ENCODE results near the gene ZNF143. TPM values are rescaled to one million over a fixed set of nuclear protein-coding genes. Genes with fewer than 3 reads are reported as not detected.
A peak's percentile ranks its signal among the peaks of the same experiment; 100 is the strongest.

ZNF143 gene
- total and polyA plus RNA-seq, 10 of the 15 experiments (the other 5 are each of a cell fraction or from before 2014, with no cell fraction given): 13.6 to 48.7 (median 19.4) TPM

DNA sequence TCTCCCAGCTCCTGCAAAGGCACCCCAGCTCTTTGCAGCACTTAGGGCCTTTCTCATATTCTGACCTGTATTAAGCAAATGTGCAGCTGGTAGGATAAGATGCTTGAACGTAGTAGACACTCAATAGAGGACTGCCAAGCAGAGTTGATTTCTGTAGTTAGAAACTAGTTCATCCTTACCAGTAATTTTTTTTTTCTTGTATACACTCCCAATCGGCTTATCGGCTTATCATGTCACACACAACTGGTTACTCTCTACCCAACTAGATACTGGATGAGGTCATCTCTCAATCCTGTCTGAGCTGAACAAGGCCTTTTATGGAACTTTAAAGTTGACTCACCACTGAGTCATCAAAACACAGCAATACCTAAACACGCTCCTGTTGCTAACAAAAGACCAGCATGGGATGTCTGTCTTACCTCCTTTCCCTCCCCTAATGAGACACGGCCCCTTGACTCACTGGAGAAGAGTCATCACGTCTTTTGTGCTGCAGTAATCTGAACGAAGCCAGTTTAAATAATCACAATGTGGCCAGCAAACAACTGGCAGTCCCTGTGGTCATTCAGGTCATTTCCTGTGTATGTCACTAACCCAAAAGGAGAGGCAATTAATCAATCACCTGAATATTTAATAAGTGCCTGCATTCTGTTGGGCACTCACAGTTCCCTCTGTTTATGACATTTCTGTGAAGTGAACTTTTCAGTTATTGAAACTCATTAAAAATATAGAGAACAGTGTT lies 105.2 kb downstream of the ZNF143 start (continued):
- peak; percentile 43 for TF ChIP-seq KLF5 (IDR thresholded peaks at IDR 0.05; ENCODE audit: partially characterized antibody)
- TF ChIP-seq MTA2 (IDR thresholded peaks at IDR 0.05; ENCODE audit: low read depth): peak; percentile 80
- TF ChIP-seq IKZF2 (IDR thresholded peaks at IDR 0.05): peak; percentile 24 to 40; a peak in 1 of 4 replicates
- TF ChIP-seq JUNB (IDR thresholded peaks at IDR 0.05): peak; percentile 95
- TF ChIP-seq, protein P1, sequence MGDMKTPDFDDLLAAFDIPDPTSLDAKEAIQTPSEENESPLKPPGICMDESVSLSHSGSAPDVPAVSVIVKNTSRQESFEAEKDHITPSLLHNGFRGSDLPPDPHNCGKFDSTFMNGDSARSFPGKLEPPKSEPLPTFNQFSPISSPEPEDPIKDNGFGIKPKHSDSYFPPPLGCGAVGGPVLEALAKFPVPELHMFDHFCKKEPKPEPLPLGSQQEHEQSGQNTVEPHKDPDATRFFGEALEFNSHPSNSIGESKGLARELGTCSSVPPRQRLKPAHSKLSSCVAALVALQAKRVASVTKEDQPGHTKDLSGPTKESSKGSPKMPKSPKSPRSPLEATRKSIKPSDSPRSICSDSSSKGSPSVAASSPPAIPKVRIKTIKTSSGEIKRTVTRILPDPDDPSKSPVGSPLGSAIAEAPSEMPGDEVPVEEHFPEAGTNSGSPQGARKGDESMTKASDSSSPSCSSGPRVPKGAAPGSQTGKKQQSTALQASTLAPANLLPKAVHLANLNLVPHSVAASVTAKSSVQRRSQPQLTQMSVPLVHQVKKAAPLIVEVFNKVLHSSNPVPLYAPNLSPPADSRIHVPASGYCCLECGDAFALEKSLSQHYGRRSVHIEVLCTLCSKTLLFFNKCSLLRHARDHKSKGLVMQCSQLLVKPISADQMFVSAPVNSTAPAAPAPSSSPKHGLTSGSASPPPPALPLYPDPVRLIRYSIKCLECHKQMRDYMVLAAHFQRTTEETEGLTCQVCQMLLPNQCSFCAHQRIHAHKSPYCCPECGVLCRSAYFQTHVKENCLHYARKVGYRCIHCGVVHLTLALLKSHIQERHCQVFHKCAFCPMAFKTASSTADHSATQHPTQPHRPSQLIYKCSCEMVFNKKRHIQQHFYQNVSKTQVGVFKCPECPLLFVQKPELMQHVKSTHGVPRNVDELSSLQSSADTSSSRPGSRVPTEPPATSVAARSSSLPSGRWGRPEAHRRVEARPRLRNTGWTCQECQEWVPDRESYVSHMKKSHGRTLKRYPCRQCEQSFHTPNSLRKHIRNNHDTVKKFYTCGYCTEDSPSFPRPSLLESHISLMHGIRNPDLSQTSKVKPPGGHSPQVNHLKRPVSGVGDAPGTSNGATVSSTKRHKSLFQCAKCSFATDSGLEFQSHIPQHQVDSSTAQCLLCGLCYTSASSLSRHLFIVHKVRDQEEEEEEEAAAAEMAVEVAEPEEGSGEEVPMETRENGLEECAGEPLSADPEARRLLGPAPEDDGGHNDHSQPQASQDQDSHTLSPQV (IDR thresholded peaks at IDR 0.05): no peak
- 0 out of 2 replicates have a peak, but pooled peaks have one; percentile 5 for TF ChIP-seq YY1 (IDR thresholded peaks at IDR 0.05; ENCODE audit: low read depth, low read length)
- TF ChIP-seq ZZZ3 (IDR thresholded peaks at IDR 0.05; ENCODE audit: control insufficient read depth, insufficient read length, low read depth): no peak
- TF ChIP-seq, protein P2, sequence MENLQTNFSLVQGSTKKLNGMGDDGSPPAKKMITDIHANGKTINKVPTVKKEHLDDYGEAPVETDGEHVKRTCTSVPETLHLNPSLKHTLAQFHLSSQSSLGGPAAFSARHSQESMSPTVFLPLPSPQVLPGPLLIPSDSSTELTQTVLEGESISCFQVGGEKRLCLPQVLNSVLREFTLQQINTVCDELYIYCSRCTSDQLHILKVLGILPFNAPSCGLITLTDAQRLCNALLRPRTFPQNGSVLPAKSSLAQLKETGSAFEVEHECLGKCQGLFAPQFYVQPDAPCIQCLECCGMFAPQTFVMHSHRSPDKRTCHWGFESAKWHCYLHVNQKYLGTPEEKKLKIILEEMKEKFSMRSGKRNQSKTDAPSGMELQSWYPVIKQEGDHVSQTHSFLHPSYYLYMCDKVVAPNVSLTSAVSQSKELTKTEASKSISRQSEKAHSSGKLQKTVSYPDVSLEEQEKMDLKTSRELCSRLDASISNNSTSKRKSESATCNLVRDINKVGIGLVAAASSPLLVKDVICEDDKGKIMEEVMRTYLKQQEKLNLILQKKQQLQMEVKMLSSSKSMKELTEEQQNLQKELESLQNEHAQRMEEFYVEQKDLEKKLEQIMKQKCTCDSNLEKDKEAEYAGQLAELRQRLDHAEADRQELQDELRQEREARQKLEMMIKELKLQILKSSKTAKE (IDR thresholded peaks at IDR 0.05; ENCODE audit: low read depth, poor library complexity, severe bottlenecking): no peak
- no peak for TF ChIP-seq BRCA1 (IDR thresholded peaks at IDR 0.05; ENCODE audit: low read depth, low read length)
- peak; percentile 61; the same call in 1 of the 2 replicates for TF ChIP-seq PML (IDR thresholded peaks at IDR 0.05; ENCODE audit: low read length)
- TF ChIP-seq DPF2 (IDR thresholded peaks at IDR 0.05): peak; percentile 56; the same call in 1 of the 2 replicates
- TF ChIP-seq POLR2AphosphoS5 (IDR thresholded peaks at IDR 0.05; ENCODE audit: low read length): no peak
- TF ChIP-seq MEF2B (IDR thresholded peaks at IDR 0.05; ENCODE audit: partially characterized antibody, poor library complexity, severe bottlenecking): peak; percentile 40
- TF ChIP-seq IRF4 (IDR thresholded peaks at IDR 0.05; ENCODE audit: low read depth, low read length): peak; percentile 71; the same call in 1 of the 2 replicates
- TF ChIP-seq, protein P3, sequence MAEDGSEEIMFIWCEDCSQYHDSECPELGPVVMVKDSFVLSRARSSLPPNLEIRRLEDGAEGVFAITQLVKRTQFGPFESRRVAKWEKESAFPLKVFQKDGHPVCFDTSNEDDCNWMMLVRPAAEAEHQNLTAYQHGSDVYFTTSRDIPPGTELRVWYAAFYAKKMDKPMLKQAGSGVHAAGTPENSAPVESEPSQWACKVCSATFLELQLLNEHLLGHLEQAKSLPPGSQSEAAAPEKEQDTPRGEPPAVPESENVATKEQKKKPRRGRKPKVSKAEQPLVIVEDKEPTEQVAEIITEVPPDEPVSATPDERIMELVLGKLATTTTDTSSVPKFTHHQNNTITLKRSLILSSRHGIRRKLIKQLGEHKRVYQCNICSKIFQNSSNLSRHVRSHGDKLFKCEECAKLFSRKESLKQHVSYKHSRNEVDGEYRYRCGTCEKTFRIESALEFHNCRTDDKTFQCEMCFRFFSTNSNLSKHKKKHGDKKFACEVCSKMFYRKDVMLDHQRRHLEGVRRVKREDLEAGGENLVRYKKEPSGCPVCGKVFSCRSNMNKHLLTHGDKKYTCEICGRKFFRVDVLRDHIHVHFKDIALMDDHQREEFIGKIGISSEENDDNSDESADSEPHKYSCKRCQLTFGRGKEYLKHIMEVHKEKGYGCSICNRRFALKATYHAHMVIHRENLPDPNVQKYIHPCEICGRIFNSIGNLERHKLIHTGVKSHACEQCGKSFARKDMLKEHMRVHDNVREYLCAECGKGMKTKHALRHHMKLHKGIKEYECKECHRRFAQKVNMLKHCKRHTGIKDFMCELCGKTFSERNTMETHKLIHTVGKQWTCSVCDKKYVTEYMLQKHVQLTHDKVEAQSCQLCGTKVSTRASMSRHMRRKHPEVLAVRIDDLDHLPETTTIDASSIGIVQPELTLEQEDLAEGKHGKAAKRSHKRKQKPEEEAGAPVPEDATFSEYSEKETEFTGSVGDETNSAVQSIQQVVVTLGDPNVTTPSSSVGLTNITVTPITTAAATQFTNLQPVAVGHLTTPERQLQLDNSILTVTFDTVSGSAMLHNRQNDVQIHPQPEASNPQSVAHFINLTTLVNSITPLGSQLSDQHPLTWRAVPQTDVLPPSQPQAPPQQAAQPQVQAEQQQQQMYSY (CRISPR knock-in tag; IDR thresholded peaks at IDR 0.05): no peak
- 0 out of 2 replicates have a peak, but pooled peaks have one; percentile 28 for TF ChIP-seq ZNF384 (IDR thresholded peaks at IDR 0.05; ENCODE audit: borderline replicate concordance, low read depth, low read length)
- TF ChIP-seq SUZ12 (IDR thresholded peaks at IDR 0.05; ENCODE audit: unreplicated experiment): no peak
- TF ChIP-seq SMAD1 (IDR thresholded peaks at IDR 0.05; ENCODE audit: low read depth, partially characterized antibody): no peak
- TF ChIP-seq NR2C2 (IDR thresholded peaks at IDR 0.05; ENCODE audit: borderline replicate concordance, control insufficient read depth, insufficient read length, low read depth): no peak
- no peak for TF ChIP-seq HCFC1 (IDR thresholded peaks at IDR 0.05; ENCODE audit: low read length)
